Activated naive CD8-positive, alpha-beta T cell treated with anti-CD3 and anti-CD28 coated beads, Interleukin-2, amount 10 ng/mL, durations not matched to agents 7 days and 5 days (primary cell): Measurements from ENCODE around the gene SFI1. TPM values are rescaled to one million over a fixed set of nuclear protein-coding genes. Genes with fewer than 3 reads are reported as not detected.
A peak's percentile ranks its signal among the peaks of the same experiment; 100 is the strongest.
"Not testable (repeated sequence)": the region's sequence is repeated elsewhere in the genome, so short reads cannot be mapped to it uniquely, and the experiment has no call there.

Source experiments
- ATAC-seq: fragments of 150-1000 bp; cut with Tn5 transposase; one replicate; pipeline ENCODE4 v1.10.0; 2021; ENCODE audit warnings: low read depth, moderate library complexity
- POLR2A ChIA-PET: fragments of 350-600 bp; sonication (Branson Sonifier 250); formaldehyde crosslinking; loops from one replicate; lab custom pipeline; 2021; ENCODE audit warnings: antibody characterized with exemption; lab: Charles Lee
- DNase-seq: peaks from one replicate; pipeline ENCODE4 v3.0.0; 2021
- H3K27ac Mint-ChIP-seq: one replicate; pipeline ENCODE4 v1.8.0; 2022; ENCODE audit warnings: mild to moderate bottlenecking, mixed read lengths
- H3K27me3 Mint-ChIP-seq: one replicate; pipeline ENCODE4 v1.8.0; 2022; ENCODE audit warnings: mild to moderate bottlenecking, moderate library complexity, mixed read lengths
- H3K36me3 Mint-ChIP-seq: one replicate; pipeline ENCODE4 v1.8.0; 2021; ENCODE audit warnings: mild to moderate bottlenecking, mixed read lengths
- H3K4me1 Mint-ChIP-seq: one replicate; pipeline ENCODE4 v1.8.0; 2021; ENCODE audit warnings: mixed read lengths
- H3K4me3 Mint-ChIP-seq: one replicate; pipeline ENCODE4 v1.8.0; 2022; ENCODE audit warnings: mild to moderate bottlenecking, moderate library complexity, mixed read lengths
- H3K9me3 Mint-ChIP-seq: one replicate; pipeline ENCODE4 v1.8.0; 2021; ENCODE audit warnings: mixed read lengths
- total RNA-seq, 2 experiments: library from RNA; stranded (reverse); gene quantifications; one replicate each; pipeline ENCODE4 v1.2.3, GENCODE V29; 2021

SFI1 gene
- total RNA-seq, 2 experiments from 2014 or later = 209 to 210 TPM

DNA sequence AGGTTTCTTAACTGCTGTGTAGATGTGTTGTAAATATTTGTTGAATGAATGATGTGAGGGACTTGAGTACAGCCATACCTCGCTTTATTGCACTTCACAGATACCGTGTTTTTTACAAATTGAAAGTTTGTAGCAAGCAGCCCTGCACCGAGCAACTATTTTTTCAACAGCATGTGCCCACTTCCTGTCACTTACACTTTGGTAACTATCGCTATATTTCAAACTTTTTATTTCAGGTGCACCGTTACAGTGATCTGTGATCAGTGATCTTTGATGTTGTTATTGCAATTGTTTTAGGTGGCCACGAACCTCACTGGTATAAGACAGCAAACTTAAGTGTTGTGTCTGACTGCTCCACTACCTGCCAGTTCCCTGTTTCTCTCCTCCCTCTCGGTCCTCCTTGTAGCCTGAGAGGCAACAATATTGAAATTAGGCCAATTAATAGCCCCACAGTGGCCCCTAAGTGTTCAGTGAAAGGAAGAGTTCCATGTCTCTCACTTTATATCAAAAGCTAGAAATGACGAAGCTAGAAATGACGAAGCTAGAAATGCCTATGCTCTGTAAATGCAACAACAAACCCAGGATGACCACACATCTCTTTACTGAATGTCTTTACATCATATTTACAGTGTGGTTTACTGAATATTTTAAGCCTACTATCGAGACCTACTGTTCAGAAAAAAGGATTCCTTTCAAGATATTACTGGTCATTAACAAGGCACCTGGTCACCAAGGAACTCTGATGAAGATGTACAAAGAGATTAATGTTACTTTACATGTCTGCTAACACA is 1.0 kb downstream of the SFI1 start:
- H3K36me3 Mint-ChIP-seq = peaks cover 20% of the 10 kb centered on the region
- POLR2A ChIA-PET = no interaction called here
- ATAC-seq (no peak), DNase-seq (no peak)
- no peaks in the 10 kb centered on the region for H3K9me3 Mint-ChIP-seq
- H3K4me1 Mint-ChIP-seq = peaks cover 28% of the 10 kb centered on the region
- peak overlapping the region; percentile 90 for H3K4me3 Mint-ChIP-seq
- peak overlapping the region; percentile 96 for H3K27ac Mint-ChIP-seq
- H3K27me3 Mint-ChIP-seq = no peaks in the 10 kb centered on the region

DNA sequence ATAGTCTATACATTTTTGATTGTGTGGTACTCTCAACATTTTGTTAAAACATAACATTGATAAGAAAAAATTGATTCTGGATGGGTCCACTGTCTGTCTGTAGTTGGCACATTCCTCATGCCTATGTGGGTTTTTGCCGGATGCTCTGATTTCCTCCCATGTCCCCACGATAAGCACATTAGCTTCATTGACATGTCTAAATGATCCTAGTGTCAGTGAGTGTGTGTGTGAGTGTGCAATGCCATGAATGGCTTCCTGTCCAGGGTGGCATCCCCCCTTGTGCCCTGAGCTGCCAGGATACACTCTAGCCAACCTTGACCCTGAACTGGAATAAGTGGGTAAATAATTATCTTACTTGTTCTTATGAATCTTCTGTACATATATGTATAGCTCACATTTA is 5.4 kb downstream of the SFI1 start:
- ATAC-seq (no peak), DNase-seq (no peak)
- H3K4me3 Mint-ChIP-seq = no peak overlapping the region
- H3K27ac Mint-ChIP-seq = peak overlapping the region; percentile 38
- H3K9me3 Mint-ChIP-seq = no peaks in the 10 kb centered on the region
- POLR2A ChIA-PET = no interaction called here
- peaks cover 46% of the 10 kb centered on the region for H3K36me3 Mint-ChIP-seq
- H3K27me3 Mint-ChIP-seq = no peaks in the 10 kb centered on the region
- H3K4me1 Mint-ChIP-seq = peaks cover 39% of the 10 kb centered on the region

- Mint-ChIP-seq H3K36me3 (peaks cover 59% of the 10 kb centered on the region), H3K4me1 (peaks cover 29% of the 10 kb centered on the region), H3K9me3 (peaks cover 2% of the 10 kb centered on the region), H3K4me3 (no peak overlapping the region), H3K27me3 (no peaks in the 10 kb centered on the region), H3K27ac (no peak overlapping the region)
- POLR2A ChIA-PET = no interaction called here
- no peak for DNase-seq
- ATAC-seq = no peak
Measured at GRCh38 chr22:31503211-31503964, 7.1 kb downstream of the SFI1 start.

DNA sequence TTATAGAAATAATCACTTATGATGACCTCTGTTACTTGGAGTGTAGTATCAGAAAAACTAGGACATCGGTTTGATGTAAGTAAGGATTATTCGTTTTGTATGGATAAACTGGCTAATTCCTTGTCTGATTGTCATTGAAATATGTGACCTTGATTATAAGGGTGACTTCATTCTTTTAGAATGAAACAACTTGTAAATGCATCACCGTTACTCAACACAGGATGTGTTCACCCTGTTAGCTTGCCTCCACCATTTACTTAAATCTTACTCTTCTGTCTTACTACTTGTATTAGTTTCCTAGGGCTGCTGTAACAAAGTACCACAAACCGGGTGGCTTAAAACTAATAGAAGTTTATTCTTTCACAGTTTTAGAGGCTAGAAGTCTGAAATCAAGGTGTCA is 7.9 kb downstream of the SFI1 start:
- Mint-ChIP-seq H3K4me3 (no peak overlapping the region), H3K4me1 (peaks cover 31% of the 10 kb centered on the region), H3K9me3 (peaks cover 2% of the 10 kb centered on the region), H3K27me3 (no peaks in the 10 kb centered on the region), H3K36me3 (peaks cover 61% of the 10 kb centered on the region), H3K27ac (no peak overlapping the region)
- no peak for ATAC-seq
- POLR2A ChIA-PET = no interaction called here
- DNase-seq = no peak

DNA sequence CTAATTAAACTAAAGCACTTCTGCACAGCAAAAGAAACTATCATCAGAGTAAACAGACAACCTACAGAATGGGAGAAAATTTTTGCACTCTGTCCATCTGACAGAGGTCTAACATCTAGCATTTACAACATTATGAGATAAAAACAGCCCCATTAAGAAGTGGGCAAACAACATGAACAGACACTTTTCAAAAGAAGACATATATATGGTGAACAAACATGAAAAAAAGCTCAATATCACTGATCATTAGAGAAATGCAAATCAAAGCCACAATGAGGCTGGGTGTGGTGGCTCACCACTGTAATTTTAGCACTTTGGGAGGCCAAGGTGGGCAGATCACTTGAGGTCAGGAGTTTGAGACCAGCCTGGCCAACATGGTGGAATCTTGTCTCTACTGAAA is 11.2 kb downstream of the SFI1 start:
- Mint-ChIP-seq H3K4me1 (peaks cover 20% of the 10 kb centered on the region), H3K36me3 (peaks cover 60% of the 10 kb centered on the region)
- DNase-seq, ATAC-seq, POLR2A ChIA-PET, H3K9me3 Mint-ChIP-seq, H3K4me3 Mint-ChIP-seq, H3K27me3 Mint-ChIP-seq, H3K27ac Mint-ChIP-seq: not testable (repeated sequence)

DNA sequence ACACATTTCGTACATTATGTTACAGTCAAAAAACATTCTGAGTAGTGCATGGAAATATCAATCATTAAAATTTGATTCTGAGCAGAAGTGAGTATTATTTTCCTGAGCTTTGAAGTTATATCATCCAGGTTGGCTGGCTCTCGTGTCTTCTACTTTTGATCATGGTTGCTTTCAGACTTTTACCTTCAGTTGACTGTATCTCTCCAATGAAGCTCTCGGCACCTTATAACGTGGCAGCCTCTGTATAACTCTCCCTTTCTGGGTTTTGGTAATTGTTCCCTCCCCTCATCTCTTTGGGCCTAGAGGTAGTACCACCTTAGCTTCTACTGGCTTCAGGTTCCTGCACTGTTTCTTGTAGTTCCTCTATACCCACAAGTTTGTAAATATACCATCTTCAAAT is 12.2 kb downstream of the SFI1 start:
- DNase-seq (no peak), ATAC-seq (no peak)
- H3K36me3 Mint-ChIP-seq = peaks cover 60% of the 10 kb centered on the region
- POLR2A ChIA-PET = no interaction called here
- H3K27ac Mint-ChIP-seq = no peak overlapping the region
- no peak overlapping the region for H3K4me3 Mint-ChIP-seq
- H3K27me3 Mint-ChIP-seq = no peaks in the 10 kb centered on the region
- H3K4me1 Mint-ChIP-seq = peaks cover 16% of the 10 kb centered on the region
- H3K9me3 Mint-ChIP-seq = peaks cover 2% of the 10 kb centered on the region

GRCh38 chr22:31509061-31509762 is 12.9 kb downstream of the SFI1 start:
- ATAC-seq (no peak), DNase-seq (no peak)
- Mint-ChIP-seq H3K9me3 (peaks cover 2% of the 10 kb centered on the region), H3K27ac (no peak overlapping the region), H3K4me3 (no peak overlapping the region), H3K4me1 (peaks cover 14% of the 10 kb centered on the region), H3K36me3 (peaks cover 58% of the 10 kb centered on the region), H3K27me3 (no peaks in the 10 kb centered on the region)
- POLR2A ChIA-PET = no interaction called here

DNA sequence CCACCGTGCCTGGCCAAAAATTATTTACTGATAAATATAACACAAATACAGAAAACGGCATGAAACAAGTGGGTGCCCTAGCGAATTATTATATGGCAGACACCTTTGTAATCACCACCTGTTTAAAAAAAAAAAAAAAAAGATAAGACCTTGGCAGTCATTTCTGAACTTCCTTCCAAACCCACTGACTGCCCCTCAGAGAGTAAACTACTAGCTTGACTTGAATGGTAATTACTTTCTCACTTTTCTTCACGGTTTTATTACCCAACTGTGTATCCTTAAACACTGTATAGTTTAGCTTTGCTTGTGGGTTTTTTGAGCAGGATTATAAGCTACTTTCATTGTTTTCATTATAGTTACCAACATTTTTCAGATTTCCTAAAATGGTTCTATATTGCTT is 23.7 kb downstream of the SFI1 start:
- Mint-ChIP-seq H3K27me3 (no peaks in the 10 kb centered on the region), H3K27ac (no peak overlapping the region), H3K4me3 (no peak overlapping the region), H3K9me3 (no peaks in the 10 kb centered on the region), H3K36me3 (peaks cover 47% of the 10 kb centered on the region), H3K4me1 (peaks cover 27% of the 10 kb centered on the region)
- POLR2A ChIA-PET = interaction anchor here (0.7 kb wide), 1 partner anchor 12 kb away, joined by 3 read pairs; no protein-coding TSS in a partner anchor
- ATAC-seq (no peak), DNase-seq (no peak)

GRCh38 chr22:31524132-31524531 is 27.8 kb downstream of the SFI1 start:
- H3K27me3 Mint-ChIP-seq, H3K4me3 Mint-ChIP-seq, DNase-seq, ATAC-seq, H3K9me3 Mint-ChIP-seq, POLR2A ChIA-PET: not testable (repeated sequence)
- Mint-ChIP-seq H3K36me3 (peaks cover 46% of the 10 kb centered on the region), H3K27ac (peak overlapping the region; percentile 58), H3K4me1 (peaks cover 33% of the 10 kb centered on the region)

GRCh38 chr22:31526270-31526669 is 29.9 kb downstream of the SFI1 start:
- no peak for DNase-seq
- Mint-ChIP-seq H3K36me3 (peaks cover 51% of the 10 kb centered on the region), H3K27ac (peak overlapping the region; percentile 15), H3K4me1 (peaks cover 33% of the 10 kb centered on the region), H3K27me3 (no peaks in the 10 kb centered on the region), H3K4me3 (no peak overlapping the region), H3K9me3 (no peaks in the 10 kb centered on the region)
- ATAC-seq = no peak
- POLR2A ChIA-PET = no interaction called here

DNA sequence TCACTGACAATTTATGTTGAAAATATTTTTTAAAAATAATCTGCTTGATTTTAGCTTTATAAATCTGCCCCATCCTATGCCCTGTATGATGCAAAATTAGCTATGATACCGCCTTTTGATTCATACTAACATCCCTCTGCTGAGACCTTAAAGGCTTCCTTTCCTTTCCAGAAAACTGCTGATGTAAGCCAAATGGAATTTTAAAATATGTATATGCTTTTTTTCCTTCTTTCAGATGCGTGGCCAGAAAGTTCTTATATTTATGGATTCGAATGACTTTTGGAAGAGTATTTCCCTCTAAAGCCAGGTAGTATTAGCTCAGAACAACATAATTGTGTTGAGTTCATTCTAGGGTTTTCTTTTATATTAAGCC is 34.5 kb downstream of the SFI1 start:
- Mint-ChIP-seq H3K4me1 (peaks cover 24% of the 10 kb centered on the region), H3K4me3 (no peak overlapping the region), H3K27me3 (no peaks in the 10 kb centered on the region), H3K27ac (no peak overlapping the region), H3K36me3 (peaks cover 41% of the 10 kb centered on the region), H3K9me3 (no peaks in the 10 kb centered on the region)
- POLR2A ChIA-PET = interaction anchor here (0.7 kb wide), 1 partner anchor 175 kb away, joined by 3 read pairs; no protein-coding TSS in a partner anchor
- DNase-seq (no peak), ATAC-seq (no peak)

DNA sequence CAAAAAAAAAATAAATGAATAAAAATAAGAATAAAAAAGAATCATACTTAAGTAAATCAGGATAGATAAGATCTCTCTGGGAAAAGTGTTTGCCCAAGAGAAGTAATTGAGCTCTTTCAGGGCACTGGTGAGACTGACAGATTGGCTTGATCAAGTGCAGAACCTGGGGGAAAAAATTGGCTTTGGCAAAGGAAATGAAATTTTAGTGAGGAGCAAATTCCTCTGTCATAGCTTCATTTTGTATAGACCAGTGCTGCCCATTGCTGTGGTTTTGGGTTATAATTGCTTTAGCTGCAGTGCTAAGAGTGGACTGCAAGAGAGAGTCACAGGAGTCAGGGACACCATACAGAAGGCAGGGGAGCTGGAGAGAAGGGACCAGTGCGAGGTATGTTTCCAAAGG is 35.7 kb downstream of the SFI1 start:
- H3K27ac Mint-ChIP-seq = peak overlapping the region; percentile 32
- H3K9me3 Mint-ChIP-seq = no peaks in the 10 kb centered on the region
- POLR2A ChIA-PET = interaction anchor here (0.6 kb wide), 2 partner anchors 12 to 897 kb away, joined by 3 to 5 read pairs; no protein-coding TSS in a partner anchor
- H3K36me3 Mint-ChIP-seq = peaks cover 35% of the 10 kb centered on the region
- H3K4me3 Mint-ChIP-seq = no peak overlapping the region
- peaks cover 22% of the 10 kb centered on the region for H3K4me1 Mint-ChIP-seq
- no peak for DNase-seq
- H3K27me3 Mint-ChIP-seq = no peaks in the 10 kb centered on the region
- ATAC-seq = no peak

- no peak for ATAC-seq
- Mint-ChIP-seq H3K36me3 (peaks cover 33% of the 10 kb centered on the region), H3K4me1 (peaks cover 24% of the 10 kb centered on the region), H3K4me3 (no peak overlapping the region), H3K27me3 (no peaks in the 10 kb centered on the region), H3K27ac (peak overlapping the region; percentile 25), H3K9me3 (no peaks in the 10 kb centered on the region)
- POLR2A ChIA-PET = no interaction called here
- no peak for DNase-seq
Measured at GRCh38 chr22:31533374-31533773, 37.0 kb downstream of the SFI1 start.
